Thoracic aorta (tissue), 2 donors: ENCODE results near the gene CCNB1IP1. TPM values are rescaled to one million over a fixed set of nuclear protein-coding genes. Genes with fewer than 3 reads are reported as not detected.
"Not testable (repeated sequence)": the region's sequence is repeated elsewhere in the genome, so short reads cannot be mapped to it uniquely, and the experiment has no call there.

Experiments
- ATAC-seq: fragments of 150-250 bp; one replicate; pipeline ENCODE4 v1.8.0; 2017; ENCODE audit warnings: low read depth; ENCODE audit not compliant: insufficient number of reproducible peaks, low FRiP score
- DNase-seq: peaks from one replicate; pipeline ENCODE4 v3.0.0-alpha.2; 2020; ENCODE audit warnings: low spot score
- H3K27ac ChIP-seq, 2 donors: fragments of 200-600 bp; sonication (generic); 1 replicate in 1 of 2; 2 replicates in 1 of 2; pipeline ENCODE4 v1.5.1; 2016; ENCODE audit warnings: mild to moderate bottlenecking in 2 of 2, moderate library complexity in 2 of 2
- H3K27me3 ChIP-seq: fragments of 200-600 bp; sonication (generic); replicated peaks from 2 replicates; pipeline ENCODE4 v1.6.0; 2016; ENCODE audit warnings: mild to moderate bottlenecking; ENCODE audit not compliant: insufficient read depth
- H3K36me3 ChIP-seq: fragments of 200-600 bp; sonication (generic); one replicate; pipeline ENCODE4 v1.5.1; 2016
- H3K4me1 ChIP-seq, 2 donors: fragments of 200-600 bp; sonication (generic); 1 replicate in 1 of 2; 2 replicates in 1 of 2; pipeline versions ENCODE4 v1.5.1 to v1.6.0; 2016; ENCODE audit warnings: low read depth in 2 of 2, mild to moderate bottlenecking in 1 of 2; ENCODE audit not compliant: control insufficient read depth in 1 of 2
- H3K4me3 ChIP-seq: fragments of 200-600 bp; sonication (generic); 2 replicates; pipeline ENCODE4 v1.5.1; 2016; ENCODE audit warnings: mild to moderate bottlenecking
- H3K9me3 ChIP-seq: fragments of 200-600 bp; sonication (generic); 2 replicates; pipeline ENCODE4 v1.5.1; 2016
- CTCF ChIP-seq: fragments of 200-600 bp; sonication (generic); IDR thresholded peaks from one replicate; pipeline ENCODE4 v1.5.1; 2019; ENCODE audit warnings: antibody characterized with exemption
- total RNA-seq, 2 donors: library from RNA; depleted of rRNA; stranded (reverse); fragments of >200 nt; gene quantifications; one replicate each; pipeline versions ENCODE4 v1.1.0 to v1.2.3, GENCODE V29; 2016

The CCNB1IP1 gene
- total RNA-seq, 2 donors from 2014 or later = 47.7 to 60.3 TPM

DNA sequence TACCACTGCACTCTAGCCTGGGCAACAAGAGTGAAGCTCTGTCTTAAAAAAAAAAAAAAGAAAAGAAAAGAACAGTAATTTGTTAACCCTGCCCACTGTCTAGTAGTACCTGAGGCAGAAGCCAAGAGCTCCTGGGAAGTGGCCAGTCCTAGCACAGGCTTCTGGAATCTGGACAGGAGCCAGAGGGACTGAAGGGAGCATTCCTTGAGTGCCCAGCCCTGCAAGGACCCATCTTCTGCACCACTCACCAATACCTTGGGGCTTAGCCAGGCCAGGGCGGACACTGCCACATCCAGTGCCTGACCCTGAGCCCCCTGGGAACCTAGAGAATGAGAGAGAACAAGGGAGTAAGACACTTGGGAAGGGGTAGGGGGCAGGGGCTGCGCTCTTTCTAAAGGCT is 44.1 kb upstream of the CCNB1IP1 start:
- H3K9me3 ChIP-seq = no peaks in the 10 kb centered on the region
- ATAC-seq = no peak
- H3K4me3 ChIP-seq = no peak overlapping the region
- peaks cover 91% of the 10 kb centered on the region for H3K36me3 ChIP-seq
- H3K27me3 ChIP-seq = no peaks in the 10 kb centered on the region
- H3K4me1 ChIP-seq = no peaks in the 10 kb centered on the region
- no peak overlapping the region for H3K27ac ChIP-seq
- DNase-seq = no peak
- no peak for TF ChIP-seq CTCF

DNA sequence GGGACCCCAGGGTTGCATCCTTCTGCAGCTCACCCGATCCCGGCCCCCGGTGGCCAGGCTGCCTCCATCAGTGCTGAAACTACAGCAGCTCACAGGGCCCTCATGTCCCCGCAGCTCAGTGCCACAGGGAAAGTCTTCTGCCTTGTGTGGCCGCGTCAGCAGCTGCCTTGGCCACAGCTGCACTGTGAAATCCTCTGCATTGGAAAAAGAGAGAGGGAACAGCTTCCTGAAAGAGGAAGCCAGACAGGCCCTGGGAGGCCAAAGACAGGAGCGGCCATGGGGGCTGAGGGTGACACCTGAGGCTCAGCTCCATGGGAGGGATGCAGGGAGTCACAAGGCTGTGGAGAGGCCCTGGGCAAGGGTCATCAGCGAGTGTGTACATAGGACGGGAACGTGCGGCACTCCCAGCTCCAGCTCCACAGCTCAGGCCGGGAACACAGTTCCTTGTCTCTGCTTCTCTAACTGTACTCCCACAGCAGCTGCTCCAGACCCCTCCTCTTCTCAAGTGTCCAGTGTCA is 43.1 kb upstream of the CCNB1IP1 start:
- TF ChIP-seq CTCF = no peak
- Histone ChIP-seq H3K27ac (no peak overlapping the region), H3K4me3 (no peak overlapping the region), H3K36me3 (peaks cover 91% of the 10 kb centered on the region), H3K9me3 (no peaks in the 10 kb centered on the region), H3K4me1 (no peaks in the 10 kb centered on the region), H3K27me3 (no peaks in the 10 kb centered on the region)
- DNase-seq (no peak), ATAC-seq (no peak)

- DNase-seq = no peak
- Histone ChIP-seq H3K4me1 (no peaks in the 10 kb centered on the region), H3K36me3 (peaks cover 92% of the 10 kb centered on the region), H3K9me3 (no peaks in the 10 kb centered on the region), H3K27ac (no peak overlapping the region), H3K27me3 (no peaks in the 10 kb centered on the region), H3K4me3 (no peak overlapping the region)
- no peak for ATAC-seq
- TF ChIP-seq CTCF = no peak
These were observed 42.4 kb upstream of the CCNB1IP1 start for GRCh38 chr14:20375471-20375870.

- no peaks in the 10 kb centered on the region for H3K27me3 ChIP-seq
- no peak overlapping the region for H3K27ac ChIP-seq
- no peak for TF ChIP-seq CTCF
- no peak for DNase-seq
- no peak for ATAC-seq
- no peaks in the 10 kb centered on the region for H3K4me1 ChIP-seq
- peaks cover 90% of the 10 kb centered on the region for H3K36me3 ChIP-seq
- H3K9me3 ChIP-seq = no peaks in the 10 kb centered on the region
- H3K4me3 ChIP-seq = no peak overlapping the region
These were observed 39.7 kb upstream of the CCNB1IP1 start for GRCh38 chr14:20372796-20373195.

DNA sequence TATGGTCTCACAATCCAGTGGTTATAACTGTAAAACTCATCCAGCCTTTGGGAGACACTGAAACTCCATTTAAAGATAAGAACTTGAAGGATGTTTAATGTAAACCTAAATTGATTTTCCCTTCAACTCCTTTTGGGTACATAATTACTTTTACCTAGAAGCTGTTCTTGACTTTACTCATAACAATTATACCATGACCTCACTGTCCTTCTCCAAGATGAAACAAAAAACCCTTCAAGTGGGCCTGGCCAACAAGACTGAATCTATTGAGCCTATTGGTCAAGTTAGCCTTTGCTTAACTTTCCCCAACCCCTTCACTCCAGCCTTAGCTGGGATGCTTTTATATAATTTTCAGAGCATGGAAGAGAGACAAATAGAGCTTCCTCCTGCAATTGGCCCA is 32.8 kb upstream of the CCNB1IP1 start:
- H3K9me3 ChIP-seq = no peaks in the 10 kb centered on the region
- no peaks in the 10 kb centered on the region for H3K4me1 ChIP-seq
- no peak for ATAC-seq
- H3K36me3 ChIP-seq = peaks cover 46% of the 10 kb centered on the region
- TF ChIP-seq CTCF = no peak
- no peak overlapping the region for H3K27ac ChIP-seq
- no peak for DNase-seq
- no peaks in the 10 kb centered on the region for H3K27me3 ChIP-seq
- no peak overlapping the region for H3K4me3 ChIP-seq

DNA sequence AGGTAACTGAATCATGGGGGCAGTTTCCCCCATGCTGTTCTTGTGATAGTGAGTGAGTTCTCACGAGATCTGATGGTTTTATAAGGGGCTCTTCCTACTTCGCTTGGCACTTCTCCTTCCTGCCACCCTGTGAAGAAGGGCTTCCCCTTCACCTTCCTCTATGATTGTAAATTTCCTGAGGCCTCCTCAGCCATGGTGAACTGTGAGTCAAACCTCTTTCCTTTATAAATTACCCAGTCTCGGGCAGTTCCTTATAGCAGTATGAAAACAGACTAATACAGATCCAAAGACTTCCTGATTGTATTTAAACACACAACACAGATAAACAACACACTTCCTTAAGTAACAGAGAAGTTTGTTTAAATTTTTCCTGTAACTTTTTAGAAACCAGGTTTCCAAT is 25.4 kb upstream of the CCNB1IP1 start:
- H3K4me3 ChIP-seq, H3K27ac ChIP-seq, H3K27me3 ChIP-seq, DNase-seq, H3K9me3 ChIP-seq, H3K4me1 ChIP-seq, ATAC-seq: not testable (repeated sequence)
- peaks cover 22% of the 10 kb centered on the region for H3K36me3 ChIP-seq
